GM21367 (cell line): ENCODE measurements around the gene WDR17.
"Not testable (repeated sequence)": the region's sequence is repeated elsewhere in the genome, so short reads cannot be mapped to it uniquely, and the experiment has no call there.

ENCODE experiments used
- ATAC-seq: cut with Tn5 transposase; IDR thresholded peaks from one replicate; pipeline ENCODE4 v1.9.1; 2021; ENCODE audit not compliant: unreplicated experiment

Gene WDR17

GRCh38 chr4:176189891-176190795, 124.5 kb downstream of the WDR17 start:
- no peak for ATAC-seq

DNA sequence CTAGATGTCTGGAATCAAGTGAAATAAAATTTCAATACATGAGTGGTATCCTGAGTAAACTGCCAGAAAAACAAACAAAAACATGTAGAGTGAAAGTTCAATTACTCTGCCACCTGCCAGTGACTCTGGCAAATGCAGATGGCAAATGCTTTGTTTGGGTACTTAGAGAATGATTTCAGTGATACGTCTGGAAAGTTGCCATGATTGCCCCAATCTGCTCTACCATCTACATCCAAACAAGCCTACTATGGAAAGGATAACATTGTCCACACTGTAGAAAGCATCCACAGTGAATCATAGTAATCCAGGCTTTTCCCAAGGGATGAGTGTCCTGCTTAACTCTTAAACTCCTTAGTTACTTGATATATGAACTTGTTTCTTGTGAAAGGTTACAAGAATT, 126.3 kb downstream of the WDR17 start:
- ATAC-seq, result no peak

GRCh38 chr4:176193126-176193525, 127.5 kb downstream of the WDR17 start:
- ATAC-seq, result no peak

GRCh38 chr4:176193938-176194337, 128.3 kb downstream of the WDR17 start:
- ATAC-seq, result no peak

- peak; percentile 99 for ATAC-seq
These were observed 129.7 kb downstream of the WDR17 start, which contains the start of gene SPATA4 for GRCh38 chr4:176195184-176195978. SPATA4 (minus strand) TSS chr4:176195585; CDS start chr4:176195562, 23 bp downstream.

GRCh38 chr4:176198316-176198903, 132.8 kb downstream of the WDR17 start:
- no peak for ATAC-seq

DNA sequence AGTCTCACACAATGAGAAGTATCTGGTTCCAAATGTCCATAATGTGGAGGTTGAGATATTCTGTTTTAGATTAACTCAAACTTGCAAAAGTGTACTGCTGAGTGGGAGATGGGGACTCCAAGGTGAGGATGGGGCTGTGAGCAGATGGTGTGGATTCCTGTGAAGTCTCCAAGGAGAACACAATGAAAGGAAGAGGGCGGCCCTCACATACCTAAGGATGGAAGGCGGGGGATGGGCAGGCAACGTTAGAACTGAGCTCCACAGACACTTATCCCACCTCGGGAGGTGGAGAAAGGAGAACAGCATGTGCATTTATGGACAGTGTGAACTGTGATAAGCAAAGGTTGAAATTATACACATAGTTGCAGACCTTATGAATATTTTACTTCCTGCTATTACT, 139.7 kb downstream of the WDR17 start:
- ATAC-seq, result no peak

- ATAC-seq, result no peak
These were observed 142.2 kb downstream of the WDR17 start for GRCh38 chr4:176207839-176208238.

DNA sequence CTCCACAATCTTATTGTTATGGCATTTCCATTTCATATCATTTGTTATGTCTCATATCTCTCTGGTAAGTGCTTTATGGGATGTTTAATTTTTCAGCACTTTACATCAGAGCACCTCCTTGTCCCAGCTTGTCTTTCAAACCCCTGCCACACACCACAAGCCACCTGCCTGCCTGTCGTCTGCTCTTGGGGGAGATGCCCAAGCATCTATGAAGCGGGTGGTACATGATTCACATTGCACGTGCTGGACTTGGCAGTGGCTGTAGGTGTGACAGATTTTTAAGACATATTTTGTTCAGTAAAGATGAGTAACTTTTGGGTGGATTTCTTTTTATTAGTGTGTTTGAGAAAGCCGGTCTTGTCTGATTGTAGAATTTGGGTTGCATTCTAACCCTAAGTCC, 143.9 kb downstream of the WDR17 start:
- no peak for ATAC-seq

- no peak for ATAC-seq
These were observed 144.5 kb downstream of the WDR17 start for GRCh38 chr4:176210101-176210500.

DNA sequence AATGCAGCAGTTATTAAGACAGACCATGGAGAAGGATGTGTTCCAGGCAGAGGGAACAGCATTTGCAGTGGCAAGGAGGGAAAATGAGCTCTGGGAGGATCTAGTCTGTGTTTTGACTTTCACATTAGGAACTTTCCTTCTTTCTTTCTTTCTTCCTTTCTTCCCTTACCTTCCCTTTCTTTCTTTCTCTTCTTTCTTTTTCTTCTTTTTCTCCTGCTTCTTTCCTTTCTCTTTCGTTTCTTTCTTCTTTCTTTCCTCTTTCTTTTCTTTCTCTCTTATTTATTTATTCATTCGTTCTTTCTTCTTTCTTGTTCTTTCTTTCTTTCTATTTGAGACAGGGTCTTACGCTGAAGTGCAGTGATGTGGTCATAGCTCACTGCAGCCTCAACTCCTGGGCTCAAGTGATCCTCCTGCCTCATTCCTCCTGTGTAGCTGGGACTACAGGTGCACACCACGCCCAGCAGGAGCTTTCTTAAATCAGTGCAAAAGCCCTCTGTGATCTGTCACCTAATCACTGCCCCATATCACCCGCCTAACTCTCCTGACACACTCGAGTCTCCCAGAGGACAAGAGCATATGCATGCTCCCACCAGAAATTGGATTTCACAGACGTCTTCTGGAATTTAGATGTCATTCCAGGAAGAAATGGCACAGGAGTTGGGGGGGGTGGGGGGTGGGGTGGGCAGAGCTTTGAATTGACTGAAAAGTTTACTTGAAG, 145.1 kb downstream of the WDR17 start:
- ATAC-seq, result no peak

- ATAC-seq, result not testable (repeated sequence)
These were observed 146.7 kb downstream of the WDR17 start for GRCh38 chr4:176212351-176212750.

DNA sequence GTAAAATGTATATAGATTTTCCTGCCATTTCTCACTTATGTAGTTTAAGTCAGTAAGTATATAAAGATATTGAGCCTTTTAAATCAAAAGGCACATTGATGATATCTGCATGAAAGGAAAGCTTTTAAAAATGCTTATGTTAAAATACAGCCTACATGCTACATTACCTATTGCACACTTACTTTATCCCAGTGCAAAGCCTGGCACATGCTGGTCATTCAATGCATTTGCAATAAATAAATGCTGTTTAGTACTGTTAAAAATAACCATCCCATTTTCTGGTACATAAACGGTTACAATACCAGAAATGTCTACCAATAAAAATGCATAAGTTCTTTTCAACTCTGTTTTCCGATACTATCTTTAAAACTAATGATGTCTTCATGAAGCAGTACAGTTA, 151.9 kb downstream of the WDR17 start:
- ATAC-seq, result no peak

DNA sequence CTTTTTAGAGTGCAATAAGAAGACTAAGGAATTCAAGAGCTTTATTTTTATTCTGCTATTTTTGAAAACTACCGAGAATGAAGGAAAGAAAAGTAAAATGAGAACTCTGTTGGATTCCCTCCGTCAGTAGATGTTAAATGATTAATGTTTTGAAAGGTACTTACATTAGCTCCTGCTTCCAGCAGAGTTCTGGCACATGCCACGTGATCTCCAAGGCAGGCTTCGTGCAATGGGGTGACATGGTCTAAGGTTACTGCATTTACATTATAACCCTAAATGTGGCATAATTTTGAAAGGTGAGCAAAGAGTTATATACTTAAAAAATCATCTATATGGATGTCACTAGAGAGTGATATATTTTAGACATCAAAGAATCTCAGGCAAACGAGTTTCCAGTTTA, 156.5 kb downstream of the WDR17 start:
- no peak for ATAC-seq

- ATAC-seq, result no peak
These were observed 157.9 kb downstream of the WDR17 start for GRCh38 chr4:176223561-176223960.

- ATAC-seq, result no peak
These were observed 161.1 kb downstream of the WDR17 start for GRCh38 chr4:176226736-176227135.

DNA sequence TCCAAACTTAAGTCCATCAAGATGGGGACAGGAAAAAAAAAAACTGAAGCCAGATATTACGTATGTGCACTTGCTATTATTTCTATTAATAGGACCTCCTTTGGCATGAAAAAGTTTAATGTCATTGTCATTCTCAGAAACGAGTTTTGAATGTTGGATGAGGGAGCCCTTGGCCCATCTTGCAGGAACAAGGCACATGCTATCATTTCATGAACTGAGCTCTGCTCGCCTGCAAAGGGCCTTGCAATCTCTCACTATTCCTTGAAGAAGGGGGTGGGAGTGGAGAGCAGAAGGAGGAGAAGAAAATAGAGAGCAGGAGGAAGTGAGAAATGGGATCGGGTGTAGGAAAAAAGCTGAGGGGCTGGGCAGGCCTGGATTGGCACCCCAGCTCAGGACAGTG, 164.0 kb downstream of the WDR17 start:
- ATAC-seq, result no peak
